SK-N-SH (cell line): ENCODE data around the gene CD6. TPM values are rescaled to one million over a fixed set of nuclear protein-coding genes. Genes with fewer than 3 reads are reported as not detected.
A peak's percentile ranks its signal among the peaks of the same experiment; 100 is the strongest.

Experiments
- CTCF ChIA-PET: fragments of 300-600, 350-600 bp; formaldehyde crosslinking; extraction: SDS; loops from one replicate; lab custom pipeline; 2021; lab: Yijun Ruan, JAX
- POLR2A ChIA-PET: fragments of 350-600 bp; sonication (Branson Sonifier 250); formaldehyde crosslinking; extraction: SDS; loops from one replicate; lab custom pipeline; 2020; ENCODE audit warnings: antibody characterized with exemption, inconsistent platforms; lab: Yijun Ruan, JAX
- DNase-seq: peaks from one replicate; pipeline ENCODE4 v3.0.0; 2012
- H2AFZ ChIP-seq: fragments of 200-600 bp; sonication (generic); 2 replicates; pipeline ENCODE4 v1.8.1; 2016; ENCODE audit warnings: antibody characterized with exemption, mild to moderate bottlenecking, low read depth
- H3F3A ChIP-seq: fragments of 200-600 bp; sonication (generic); replicated peaks from 2 replicates; pipeline ENCODE3; 2016; ENCODE audit warnings: antibody characterized with exemption, mild to moderate bottlenecking; ENCODE audit not compliant: insufficient read depth
- H3K27ac ChIP-seq, 2 experiments: fragments of 200-500 bp in 1 of 2; fragments of 200-600 bp in 1 of 2; sonication (Bioruptor generic) in 1 of 2; sonication (generic), shearing (Covaris generic) in 1 of 2; 2 replicates each; pipeline versions ENCODE4 v1.5.1 to v1.6.1; 2014 to 2016; ENCODE audit warnings: low read depth in 2 of 2, inconsistent platforms in 1 of 2, low read length in 1 of 2, mild to moderate bottlenecking in 1 of 2, mixed read lengths in 1 of 2
- H3K27me3 ChIP-seq: fragments of 200-600 bp; sonication (generic), shearing (Covaris generic); 2 replicates; pipeline ENCODE4 v1.6.1; 2016; ENCODE audit warnings: mixed run types; ENCODE audit not compliant: insufficient read depth
- H3K36me3 ChIP-seq, 2 experiments: fragments of 200-500 bp in 1 of 2; fragments of 200-600 bp in 1 of 2; sonication (Bioruptor generic) in 1 of 2; sonication (generic) in 1 of 2; replicated peaks in 1 of 2; 2 replicates each; pipeline versions ENCODE3 to v1.5.1; 2014 to 2016; ENCODE audit warnings: low read length in 1 of 2, mild to moderate bottlenecking in 1 of 2; ENCODE audit not compliant: insufficient read depth in 2 of 2, control insufficient read depth in 1 of 2
- H3K4me1 ChIP-seq, 2 experiments: fragments of 200-500 bp in 1 of 2; fragments of 200-600 bp in 1 of 2; sonication (Bioruptor generic) in 1 of 2; sonication (generic), shearing (Covaris generic) in 1 of 2; 2 replicates each; pipeline versions ENCODE4 v1.5.1 to v1.6.1; 2014 to 2016; ENCODE audit warnings: low read depth in 1 of 2, low read length in 1 of 2, mixed run types in 1 of 2; ENCODE audit not compliant: insufficient read depth in 2 of 2, control insufficient read depth in 1 of 2
- H3K4me2 ChIP-seq: fragments of 200-600 bp; sonication (generic), shearing (Covaris generic); 2 replicates; pipeline ENCODE4 v1.6.1; 2017; ENCODE audit warnings: mixed run types
- H3K4me3 ChIP-seq, 2 experiments: fragments of 200-500 bp in 1 of 2; fragments of 200-600 bp in 1 of 2; sonication (Bioruptor generic) in 1 of 2; sonication (generic), shearing (Covaris generic) in 1 of 2; 2 replicates each; pipeline versions ENCODE4 v1.5.1 to v1.8.1; 2014 to 2016; ENCODE audit warnings: low read depth in 2 of 2, inconsistent platforms in 1 of 2, low read length in 1 of 2, mild to moderate bottlenecking in 1 of 2, mixed read lengths in 1 of 2, moderate library complexity in 1 of 2
- H3K79me2 ChIP-seq: fragments of 200-600 bp; sonication (generic); 2 replicates; pipeline ENCODE4 v1.8.1; 2017; ENCODE audit warnings: mild to moderate bottlenecking; ENCODE audit not compliant: insufficient read depth
- H3K9ac ChIP-seq: fragments of 200-600 bp; sonication (generic); 2 replicates; pipeline ENCODE4 v1.6.1; 2017; ENCODE audit warnings: mixed run types
- H3K9me2 ChIP-seq: fragments of 200-600 bp; sonication (generic); 2 replicates; pipeline ENCODE4 v1.6.1; 2017; ENCODE audit warnings: mixed run types
- H3K9me3 ChIP-seq: fragments of 200-600 bp; sonication (generic); 2 replicates; pipeline ENCODE4 v1.6.1; 2017; ENCODE audit warnings: mixed run types, mild to moderate bottlenecking, moderate library complexity
- H4K20me1 ChIP-seq: fragments of 200-600 bp; sonication (generic); 2 replicates; pipeline ENCODE4 v1.6.1; 2017; ENCODE audit warnings: mild to moderate bottlenecking, mixed run types; ENCODE audit not compliant: insufficient read depth
- CHD2 ChIP-seq: fragments of 150-350 bp; IDR thresholded peaks from 2 replicates; pipeline ENCODE4 v1.6.1; 2018; ENCODE audit warnings: low read length; ENCODE audit not compliant: partially characterized antibody
- EZH2phosphoT487 ChIP-seq: fragments of 200-600 bp; sonication (generic); IDR thresholded peaks from 2 replicates; pipeline ENCODE4 v1.6.1; 2017; ENCODE audit warnings: low read depth, mixed run types, mild to moderate bottlenecking, antibody characterized with exemption, moderate library complexity, borderline replicate concordance
- GATA2 ChIP-seq: sonication (generic); formaldehyde crosslinking; IDR thresholded peaks from 2 replicates; pipeline ENCODE4 v1.5.0; 2020; ENCODE audit warnings: mild to moderate bottlenecking, missing genetic modification reagents
- JUND ChIP-seq: IDR thresholded peaks from 2 replicates; pipeline ENCODE4 v1.4.0; 2012
- MXI1 ChIP-seq: IDR thresholded peaks from 2 replicates; pipeline ENCODE4 v1.6.1; 2012; ENCODE audit warnings: mild to moderate bottlenecking, low read depth, low read length, improper control_type of control experiment
- NRF1 ChIP-seq: IDR thresholded peaks from 2 replicates; pipeline ENCODE4 v1.6.1; 2012; ENCODE audit warnings: low read depth, mild to moderate bottlenecking, low read length
- SIN3A ChIP-seq: IDR thresholded peaks from 2 replicates; pipeline ENCODE4 v1.6.1; 2012; ENCODE audit warnings: low read depth, mild to moderate bottlenecking, low read length, moderate library complexity, borderline replicate concordance
- TAF1 ChIP-seq: IDR thresholded peaks from 2 replicates; pipeline ENCODE4 v1.6.1; 2012; ENCODE audit warnings: low read depth, mild to moderate bottlenecking, low read length, moderate library complexity, borderline replicate concordance
- WGBS: methylation state at CpG from one replicate; pipeline ENCODE4 v1.1.6; 2017; ENCODE audit warnings: low lambda C conversion rate; 5-methylcytosine and 5-hydroxymethylcytosine counted together
- polyA plus RNA-seq, 3 experiments: library from polyadenylated mRNA; depleted of rRNA; stranded (reverse); fragments of >200 nt; gene quantifications; 2 replicates each; pipeline ENCODE4 v1.2.3, GENCODE V29; 2012
- TF ChIP-seq, protein P1 (sequence below): fragments of 150-350 bp; IDR thresholded peaks from 2 replicates; pipeline ENCODE4 v1.6.1; 2016; ENCODE audit warnings: mild to moderate bottlenecking, low read depth, low read length

CD6 gene
- polyA plus RNA-seq, 1 of the 3 experiments (the other 2 are of a cell fraction): not detected

- no peak for DNase-seq
- Histone ChIP-seq H3K79me2 (no peaks in the 10 kb centered on the region; the same call in 1 of the 2 replicates), H3K4me3 (no peak overlapping the region), H3F3A (no peaks in the 10 kb centered on the region), H2AFZ (no peak overlapping the region), H3K9ac (no peak overlapping the region)
- TF ChIP-seq TAF1: no peak
- no peak for TF ChIP-seq MXI1
- TF ChIP-seq, protein P1, sequence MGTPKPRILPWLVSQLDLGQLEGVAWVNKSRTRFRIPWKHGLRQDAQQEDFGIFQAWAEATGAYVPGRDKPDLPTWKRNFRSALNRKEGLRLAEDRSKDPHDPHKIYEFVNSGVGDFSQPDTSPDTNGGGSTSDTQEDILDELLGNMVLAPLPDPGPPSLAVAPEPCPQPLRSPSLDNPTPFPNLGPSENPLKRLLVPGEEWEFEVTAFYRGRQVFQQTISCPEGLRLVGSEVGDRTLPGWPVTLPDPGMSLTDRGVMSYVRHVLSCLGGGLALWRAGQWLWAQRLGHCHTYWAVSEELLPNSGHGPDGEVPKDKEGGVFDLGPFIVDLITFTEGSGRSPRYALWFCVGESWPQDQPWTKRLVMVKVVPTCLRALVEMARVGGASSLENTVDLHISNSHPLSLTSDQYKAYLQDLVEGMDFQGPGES: no peak
- TF ChIP-seq NRF1: no peak
- no peak for TF ChIP-seq JUND
- TF ChIP-seq, all 33 proteins: peak for 0
- no peaks in the 10 kb centered on the region for H3K9me3 ChIP-seq
- H3K36me3 ChIP-seq: peaks cover 0 to 59% of the 10 kb centered on the region in 2 experiments
- no peak overlapping the region for H3K4me2 ChIP-seq
- CTCF ChIA-PET: interaction anchor here (1.0 to 2.5 kb wide), 2 partner anchors 11 to 13 kb away, joined by 4 to 7 read pairs; no protein-coding TSS in a partner anchor
- H3K4me1 ChIP-seq: peaks cover 0 to 15% of the 10 kb centered on the region in 2 experiments; a peak in 2 of 4 replicates
- WGBS: 29% methylated on average over 1 of the region's 4 CpGs
- no peaks in the 10 kb centered on the region for H3K9me2 ChIP-seq
- H4K20me1 ChIP-seq: no peaks in the 10 kb centered on the region
- H3K27me3 ChIP-seq: no peaks in the 10 kb centered on the region
- no peak overlapping the region for H3K27ac ChIP-seq
- POLR2A ChIA-PET: no interaction called here
Measured at GRCh38 chr11:60930394-60930793, 41.1 kb upstream of the CD6 start.

DNA sequence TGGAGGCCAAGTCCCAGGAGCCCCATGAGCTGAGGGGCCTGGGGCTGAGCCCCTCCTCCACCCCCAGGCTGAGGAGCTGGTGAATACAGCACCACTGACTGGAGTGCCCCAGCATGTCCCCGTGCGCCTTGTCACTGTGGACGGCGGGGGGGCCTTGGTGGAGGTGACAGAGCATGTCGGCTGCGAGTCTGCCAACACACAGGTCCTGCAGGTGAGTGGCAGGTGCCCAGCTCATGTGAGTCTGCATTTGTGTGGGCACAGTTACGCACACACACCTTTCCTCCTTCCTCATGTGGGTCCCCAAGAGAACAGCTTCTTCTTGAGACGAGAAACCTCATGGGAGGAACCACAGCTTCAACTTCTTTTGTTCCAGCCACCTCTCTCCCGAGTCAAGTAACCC lies 39.6 kb upstream of the CD6 start:
- no peak overlapping the region for H3K4me2 ChIP-seq
- no peak overlapping the region for H3K27ac ChIP-seq
- no peaks in the 10 kb centered on the region for H3K9me3 ChIP-seq
- POLR2A ChIA-PET: no interaction called here
- peaks cover 0 to 57% of the 10 kb centered on the region in 2 experiments for H3K36me3 ChIP-seq
- CTCF ChIA-PET: interaction anchor here (0.8 to 2.5 kb wide), 4 partner anchors 14 to 255 kb away, joined by 3 to 7 read pairs (median 4); no protein-coding TSS in a partner anchor
- no peaks in the 10 kb centered on the region for H3F3A ChIP-seq
- H2AFZ ChIP-seq: no peak overlapping the region
- DNase-seq: no peak
- no peak overlapping the region for H3K9ac ChIP-seq
- no peaks in the 10 kb centered on the region for H3K79me2 ChIP-seq
- no peak overlapping the region for H3K4me3 ChIP-seq
- no peaks in the 10 kb centered on the region for H3K27me3 ChIP-seq
- no peak for TF ChIP-seq MXI1
- TF ChIP-seq SIN3A: no peak
- TF ChIP-seq EZH2phosphoT487: no peak
- no peak for TF ChIP-seq CHD2
- no peaks in the 10 kb centered on the region for H3K9me2 ChIP-seq
- 96% methylated on average over 9 of the region's 9 CpGs for WGBS
- H3K4me1 ChIP-seq: peaks cover 0 to 2% of the 10 kb centered on the region in 2 experiments; a peak in 1 of 4 replicates
- H4K20me1 ChIP-seq: no peaks in the 10 kb centered on the region

DNA sequence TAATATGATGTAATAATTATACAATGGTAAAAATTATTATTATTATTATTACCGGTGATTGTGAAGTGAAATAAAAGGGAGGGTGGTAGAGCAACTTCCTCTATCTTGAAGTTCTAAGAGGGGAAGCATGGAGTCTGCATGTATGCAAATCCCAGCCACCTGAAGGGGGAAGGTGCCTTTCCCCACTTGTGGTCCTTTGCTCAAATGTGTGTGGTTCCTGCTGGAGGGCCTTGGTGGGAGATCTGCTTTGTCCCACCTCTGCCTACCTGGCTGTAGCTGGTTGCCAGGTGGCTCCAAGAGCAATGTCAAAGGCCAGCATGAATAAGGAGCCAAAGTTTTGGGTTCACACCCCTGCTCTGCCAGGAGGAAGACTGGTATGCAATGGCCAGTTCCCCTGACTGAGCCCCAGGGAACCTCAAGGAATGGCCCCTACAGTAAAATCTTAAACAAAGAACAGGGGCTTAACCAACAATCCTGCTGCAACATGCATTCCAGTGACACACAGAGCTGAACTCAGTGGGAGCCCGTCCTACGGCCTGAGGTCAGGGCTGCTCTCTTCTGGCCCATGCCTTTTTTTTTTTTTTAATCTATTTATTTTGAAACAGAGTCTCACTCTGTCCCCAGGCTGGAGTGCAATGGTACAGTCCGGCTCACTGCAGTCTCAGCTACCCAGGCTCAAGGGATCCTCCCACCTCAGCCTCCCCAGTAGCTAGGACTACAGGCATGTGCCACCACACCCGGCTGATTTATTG lies 38.7 kb upstream of the CD6 start:
- Histone ChIP-seq H2AFZ (no peak overlapping the region), H3K4me1 (peaks cover 0 to 2% of the 10 kb centered on the region in 2 experiments; a peak in 1 of 4 replicates), H3K9me2 (no peaks in the 10 kb centered on the region), H4K20me1 (no peaks in the 10 kb centered on the region), H3K27ac (no peak overlapping the region), H3K9me3 (no peaks in the 10 kb centered on the region), H3F3A (no peaks in the 10 kb centered on the region), H3K4me2 (no peak overlapping the region), H3K27me3 (no peaks in the 10 kb centered on the region), H3K36me3 (peaks cover 0 to 53% of the 10 kb centered on the region in 2 experiments), H3K79me2 (no peaks in the 10 kb centered on the region), H3K4me3 (no peak overlapping the region), H3K9ac (no peak overlapping the region)
- TF ChIP-seq GATA2 (CRISPR knock-in tag) (no peak), CHD2 (no peak)
- CTCF ChIA-PET: interaction anchor here (1.8 kb wide), 1 partner anchor 254 kb away, joined by 7 read pairs; no protein-coding TSS in a partner anchor
- 82% methylated on average over 5 of the region's 5 CpGs for WGBS
- peak; percentile 40 for DNase-seq
- POLR2A ChIA-PET: no interaction called here
